Melanocyte of skin (primary cell): ENCODE results near the gene NPAS3. TPM values are rescaled to one million over a fixed set of nuclear protein-coding genes. Genes with fewer than 3 reads are reported as not detected.

Source experiments
- total RNA-seq, 2 donors: library from RNA; depleted of rRNA; stranded (reverse); fragments of >200 nt; gene quantifications; 2 replicates each; pipeline ENCODE4 v1.2.3, GENCODE V29; 2012

The NPAS3 gene
- total RNA-seq = 1 to 10 TPM in 1 of 2 donors, under 1 TPM in 1; under 0.01 to 1.7 TPM

GRCh38 chr14:32938719-32939253 lies at the start of gene NPAS3:
Gene NPAS3 (plus strand): TSS chr14:32938879.

